GM19395 (cell line): ENCODE results near the gene ANAPC16.
"Not testable (repeated sequence)": the region's sequence is repeated elsewhere in the genome, so short reads cannot be mapped to it uniquely, and the experiment has no call there.

Experiments
- ATAC-seq: cut with Tn5 transposase; IDR thresholded peaks from one replicate; pipeline ENCODE4 v1.9.1; 2021; ENCODE audit warnings: mild to moderate bottlenecking, moderate library complexity; ENCODE audit not compliant: unreplicated experiment

Gene ANAPC16

GRCh38 chr10:72211381-72211780 lies 4.4 kb upstream of the ANAPC16 start:
- not testable (repeated sequence) for ATAC-seq

DNA sequence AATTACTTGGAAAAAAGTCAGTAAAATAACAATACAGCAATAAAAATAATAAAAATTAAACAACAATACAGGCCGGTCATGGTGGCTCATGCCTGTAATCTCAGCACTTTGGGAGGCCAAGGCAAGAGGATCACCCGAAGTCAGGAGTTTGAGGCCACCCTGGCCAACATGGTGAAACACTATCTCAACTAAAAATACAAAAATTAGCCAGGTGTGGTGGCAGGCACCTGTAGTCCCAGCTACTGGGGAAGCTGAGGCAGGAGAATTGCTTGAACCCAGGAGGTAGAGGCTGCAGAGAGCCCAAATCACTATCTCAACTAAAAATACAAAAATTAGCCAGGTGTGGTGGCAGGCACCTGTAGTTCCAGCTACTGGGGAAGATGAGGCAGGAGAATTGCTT lies 4.0 kb upstream of the ANAPC16 start:
- not testable (repeated sequence) for ATAC-seq

- no peak for ATAC-seq
Measured at GRCh38 chr10:72218325-72218724, 2.5 kb downstream of the ANAPC16 start.

GRCh38 chr10:72218726-72219125 lies 2.9 kb downstream of the ANAPC16 start:
- no peak for ATAC-seq

GRCh38 chr10:72219235-72219814 lies 3.5 kb downstream of the ANAPC16 start:
- ATAC-seq, result no peak

DNA sequence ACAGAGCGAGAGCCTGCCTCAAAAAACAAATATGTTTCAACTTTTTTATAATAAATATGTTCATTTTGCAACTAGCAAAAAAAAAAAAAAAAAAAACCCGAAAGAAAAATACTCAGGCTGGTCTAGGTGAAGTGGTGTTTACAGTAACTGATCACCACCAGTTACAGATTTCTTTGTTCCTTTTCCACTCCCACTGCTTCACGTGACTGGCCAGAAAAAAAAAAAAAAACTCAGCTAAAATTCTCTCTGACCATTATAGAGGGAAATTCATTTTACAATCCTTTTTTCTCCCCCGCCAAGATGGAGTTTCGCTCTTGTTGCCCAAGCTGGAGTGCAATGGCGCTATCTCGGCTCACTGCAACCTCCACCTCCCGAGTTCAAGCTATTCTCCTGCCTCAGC lies 4.8 kb downstream of the ANAPC16 start:
- no peak for ATAC-seq

GRCh38 chr10:72221278-72221677 lies 5.5 kb downstream of the ANAPC16 start:
- ATAC-seq, result no peak

DNA sequence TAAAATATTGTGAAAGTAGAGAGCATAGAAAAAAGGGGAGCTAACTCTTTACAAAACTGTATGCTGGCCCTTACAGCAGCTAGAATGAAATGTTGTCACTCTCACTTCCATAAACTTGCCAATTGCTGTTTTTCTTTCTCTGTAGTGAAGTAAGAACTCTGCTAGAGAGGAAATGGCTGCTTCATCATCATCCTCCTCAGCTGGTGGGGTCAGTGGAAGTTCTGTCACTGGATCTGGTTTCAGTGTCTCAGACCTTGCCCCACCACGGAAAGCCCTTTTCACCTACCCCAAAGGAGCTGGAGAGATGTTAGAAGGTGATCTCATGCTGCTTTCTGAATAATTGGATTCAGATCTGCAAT lies 7.9 kb downstream of the ANAPC16 start:
- ATAC-seq, result no peak

DNA sequence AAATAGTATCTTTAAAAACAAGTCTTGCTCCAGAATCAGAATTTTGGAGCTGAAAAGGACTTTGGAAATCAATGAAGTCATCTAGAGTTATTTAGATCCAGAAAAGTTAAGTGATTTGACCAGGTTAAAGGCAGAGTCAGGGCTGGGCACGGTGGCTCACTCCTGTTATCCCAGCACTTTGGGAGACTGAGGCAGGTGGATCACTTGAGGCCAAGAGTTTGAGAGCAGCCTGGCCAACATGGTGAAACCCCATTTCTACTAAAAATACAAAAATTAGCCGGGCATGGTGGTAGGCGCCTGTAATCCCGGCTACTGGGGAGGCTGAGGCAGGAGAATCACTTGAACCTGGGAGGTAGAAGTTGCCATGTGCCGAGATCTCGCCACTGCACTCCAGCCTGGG lies 8.4 kb downstream of the ANAPC16 start:
- ATAC-seq, result not testable (repeated sequence)

DNA sequence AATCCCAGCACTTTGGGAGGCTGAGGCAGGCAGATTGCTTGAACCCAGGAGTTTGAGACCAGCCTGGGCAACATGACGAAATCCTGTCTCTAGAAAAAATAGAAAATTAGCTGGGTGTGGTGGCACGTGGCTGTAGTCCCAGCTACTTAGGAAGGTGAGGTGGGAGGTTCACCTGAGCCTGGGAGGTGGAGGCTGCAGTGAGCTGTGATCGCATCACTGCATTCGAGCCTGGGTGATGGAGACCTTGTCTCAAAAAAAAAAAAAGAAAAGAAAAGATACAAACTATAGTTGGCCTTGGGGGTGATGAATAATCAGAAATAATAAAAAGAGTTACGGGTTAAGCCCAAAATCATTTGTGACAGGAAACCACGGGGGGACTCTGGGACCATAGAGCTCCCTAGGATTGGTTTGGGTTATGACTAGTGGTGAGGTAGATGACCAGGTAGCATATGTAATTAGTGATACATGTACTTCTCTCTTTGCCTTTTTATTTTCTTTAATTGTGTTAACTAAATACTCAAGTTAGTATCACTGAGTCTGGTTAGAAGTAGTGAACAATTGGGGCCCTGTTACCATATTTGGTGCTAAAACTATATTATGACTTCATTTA lies 10.7 kb downstream of the ANAPC16 start:
- no peak for ATAC-seq

GRCh38 chr10:72227826-72228225 lies 12.0 kb downstream of the ANAPC16 start:
- no peak for ATAC-seq

- no peak for ATAC-seq
Measured at GRCh38 chr10:72228318-72228751, 12.5 kb downstream of the ANAPC16 start.

GRCh38 chr10:72229261-72230251 lies 13.7 kb downstream of the ANAPC16 start:
- ATAC-seq, result no peak

DNA sequence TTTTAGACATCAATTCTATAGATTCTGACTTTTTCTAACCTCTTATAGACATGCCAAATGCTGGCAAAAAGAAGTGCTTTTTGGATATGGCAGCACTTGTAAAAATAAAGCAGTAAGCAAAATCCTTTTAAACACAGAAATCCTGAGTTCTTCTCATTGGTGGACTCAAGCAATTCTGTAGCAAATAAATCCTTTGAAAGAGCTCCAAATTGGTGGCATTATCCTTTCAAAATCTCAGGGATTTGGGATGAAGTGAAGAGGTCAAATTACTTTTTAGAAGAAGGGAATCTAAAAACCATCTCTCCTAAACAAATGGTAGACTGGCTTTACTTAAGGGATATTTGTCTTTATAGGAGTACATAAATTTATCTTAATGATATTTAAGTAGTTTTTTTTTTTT lies 17.8 kb downstream of the ANAPC16 start:
- ATAC-seq, result no peak

- ATAC-seq, result no peak
Measured at GRCh38 chr10:72234560-72235095, 18.8 kb downstream of the ANAPC16 start.

GRCh38 chr10:72235544-72236279 lies 19.9 kb downstream of the ANAPC16 start:
- no peak for ATAC-seq

GRCh38 chr10:72238392-72239175 lies 22.8 kb downstream of the ANAPC16 start:
- no peak for ATAC-seq

DNA sequence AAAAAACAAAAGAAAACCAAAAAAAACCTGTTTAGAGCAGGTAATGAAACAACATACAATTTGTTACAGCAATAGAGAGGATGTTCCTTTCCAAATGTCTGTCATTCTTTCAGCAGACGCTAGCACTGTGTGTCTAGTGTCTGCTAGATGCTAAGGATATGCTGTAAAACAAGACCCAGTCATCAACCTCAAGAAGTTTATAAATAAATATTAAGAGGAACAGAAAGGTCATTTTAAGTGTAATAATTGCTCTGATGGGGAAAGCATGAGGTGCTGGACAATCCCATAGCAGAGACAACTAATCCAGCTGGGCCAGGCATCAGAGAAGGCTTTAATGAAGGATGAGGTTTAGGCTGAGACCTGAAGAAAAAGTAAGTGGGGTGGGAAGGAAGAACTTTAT lies 23.6 kb downstream of the ANAPC16 start:
- ATAC-seq, result no peak

DNA sequence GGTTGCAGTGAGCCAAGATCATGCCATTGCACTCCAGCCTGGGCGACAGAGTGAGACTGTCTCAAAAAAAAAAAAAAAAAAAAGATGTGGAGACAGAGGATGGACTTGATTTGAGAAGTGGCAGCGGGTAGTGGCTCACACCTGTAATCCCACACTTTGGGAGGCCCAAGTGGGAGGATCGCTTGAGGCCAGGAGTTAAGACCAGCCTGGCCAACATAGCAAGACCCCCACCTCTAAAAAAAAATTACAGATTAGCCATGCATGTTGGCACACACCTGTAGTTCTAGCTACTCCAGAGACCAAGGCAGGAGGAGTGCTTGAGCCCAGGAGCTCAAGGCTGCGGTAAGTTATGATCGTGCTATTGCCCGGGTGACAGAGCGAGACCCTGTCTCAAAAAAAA lies 24.6 kb downstream of the ANAPC16 start:
- no peak for ATAC-seq

DNA sequence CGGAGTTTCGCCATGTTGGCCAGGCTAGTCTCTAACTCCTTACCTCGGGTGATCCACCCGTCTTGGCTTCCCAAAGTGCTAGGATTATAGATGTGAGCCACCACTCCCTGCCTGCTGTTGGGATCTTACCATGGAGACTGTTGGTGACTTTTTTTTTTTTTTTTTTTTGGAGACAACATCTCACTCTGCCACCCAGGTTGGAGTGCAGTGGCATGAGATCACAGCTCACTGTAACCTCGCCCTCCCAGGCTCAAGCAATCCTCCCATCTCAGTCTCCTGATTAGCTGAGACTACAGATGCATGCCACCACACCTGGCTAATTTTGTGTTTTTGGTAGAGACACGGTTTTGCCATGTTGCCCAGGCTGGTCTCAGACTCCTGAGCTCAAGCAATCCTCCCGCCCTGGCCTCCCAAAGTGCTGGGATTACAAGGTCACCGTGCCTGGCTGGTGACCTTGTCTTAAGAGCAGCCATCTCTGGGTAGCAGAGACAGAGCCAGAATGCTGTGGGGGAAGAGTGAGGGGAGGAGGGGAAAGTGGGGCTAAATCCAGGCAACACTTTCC lies 26.0 kb downstream of the ANAPC16 start:
- ATAC-seq, result no peak
